ENCODE measurements around the gene RASA1.

Gene RASA1

GRCh38 chr5:87411973-87412629 lies 144.4 kb downstream of the RASA1 start:
- peak overlapping the region; percentile 95 for H3K27ac ChIP-seq (ENCODE audit: low read length)
- peaks cover 36% of the 10 kb centered on the region for H3K4me1 ChIP-seq (ENCODE audit: insufficient read depth, low read length)
- H3K36me3 ChIP-seq (ENCODE audit: insufficient read depth, low read length), result peaks cover 38% of the 10 kb centered on the region
- DNase-seq, result peak; percentile 16
- peak overlapping the region; percentile 75 for H3K4me2 ChIP-seq (ENCODE audit: insufficient read depth, low read length)
- peak overlapping the region; percentile 84 for H3K9ac ChIP-seq (ENCODE audit: low read depth, low read length)
- peak; percentile 28 for ATAC-seq (ENCODE audit: insufficient read depth, low read depth)
- TF ChIP-seq EZH2 (IDR thresholded peaks at IDR 0.05; ENCODE audit: borderline replicate concordance, low read depth, low read length, severe bottlenecking), result no peak
- TF ChIP-seq CTCF (IDR thresholded peaks at IDR 0.05; ENCODE audit: borderline replicate concordance, extremely low read depth, low read length, poor library complexity, severe bottlenecking), result no peak
- H3K9me3 ChIP-seq (ENCODE audit: insufficient read depth, low read length, severe bottlenecking), result no peaks in the 10 kb centered on the region
- H4K20me1 ChIP-seq (ENCODE audit: insufficient read depth, low read length), result 0 out of 2 replicates have a peak, but pooled peaks cover 4% of the 10 kb centered on the region
- H2AFZ ChIP-seq (ENCODE audit: low read depth, low read length), result peak overlapping the region; percentile 99
- H3K27me3 ChIP-seq (ENCODE audit: insufficient read depth, low read length, poor library complexity), result no peaks in the 10 kb centered on the region
- H3K79me2 ChIP-seq (ENCODE audit: insufficient read depth, low read length), result peaks cover 39% of the 10 kb centered on the region
- H3K4me3 ChIP-seq (ENCODE audit: low read depth in 1 of 2, low read length in 2 of 2), result peak overlapping the region; percentile 65 to 90

DNA sequence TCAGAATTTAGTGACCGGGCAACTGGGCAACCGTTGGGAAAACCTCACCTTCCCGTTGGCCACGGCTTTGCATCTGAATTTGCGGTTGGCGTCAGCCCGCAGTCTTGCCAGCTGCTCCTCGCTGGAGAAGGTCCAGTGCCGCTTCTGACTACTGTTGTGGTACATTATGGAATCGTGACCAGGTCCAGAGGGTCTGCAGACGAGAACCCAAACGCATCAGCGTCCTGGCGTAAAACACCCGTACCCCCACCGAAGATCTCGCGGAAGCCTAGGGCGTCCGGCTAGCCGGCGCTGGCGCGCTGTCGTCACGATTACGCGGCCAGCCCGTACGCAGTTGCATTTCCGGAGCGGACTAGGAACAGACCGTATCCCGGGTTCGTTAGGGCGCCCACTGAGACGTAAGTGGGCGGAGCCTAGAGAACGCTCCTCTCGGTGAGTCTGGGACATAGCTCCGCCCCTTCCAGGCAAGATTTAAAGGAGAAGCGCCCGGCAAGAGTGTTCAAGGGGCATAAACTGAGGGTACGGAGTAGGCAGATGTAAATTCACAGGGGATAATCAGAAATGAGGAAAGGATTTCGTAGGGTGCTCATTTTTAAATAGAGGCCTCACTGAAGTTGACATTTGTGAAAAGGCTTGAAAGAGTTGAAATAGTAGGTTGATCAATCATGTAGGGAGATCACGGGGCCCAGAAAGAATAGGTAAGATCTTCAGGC lies 145.1 kb downstream of the RASA1 start, which contains the start of gene CCNH:
Gene CCNH (minus strand): TSS at position 301 of the 713 bp plus-strand sequence. CDS start 136 bp downstream, at position 165.
- ATAC-seq (ENCODE audit: insufficient read depth, low read depth), result peak; percentile 96
- H3K4me1 ChIP-seq (ENCODE audit: insufficient read depth, low read length), result peaks cover 36% of the 10 kb centered on the region
- H3K4me3 ChIP-seq (ENCODE audit: low read depth in 1 of 2, low read length in 2 of 2), result peak within 1 kb of the TSS; percentile 65 to 90
- peaks cover 39% of the 10 kb centered on the region for H3K79me2 ChIP-seq (ENCODE audit: insufficient read depth, low read length)
- peak; percentile 96 for DNase-seq
- peak within 1 kb of the TSS; percentile 95 for H3K27ac ChIP-seq (ENCODE audit: low read length)
- H3K36me3 ChIP-seq (ENCODE audit: insufficient read depth, low read length), result peaks cover 31% of the 10 kb centered on the region
- peak within 1 kb of the TSS; percentile 99 for H2AFZ ChIP-seq (ENCODE audit: low read depth, low read length)
- H3K27me3 ChIP-seq (ENCODE audit: insufficient read depth, low read length, poor library complexity), result no peaks in the 10 kb centered on the region
- 0 out of 2 replicates have a peak, but pooled peaks cover 4% of the 10 kb centered on the region for H4K20me1 ChIP-seq (ENCODE audit: insufficient read depth, low read length)
- H3K9me3 ChIP-seq (ENCODE audit: insufficient read depth, low read length, severe bottlenecking), result no peaks in the 10 kb centered on the region
- H3K9ac ChIP-seq (ENCODE audit: low read depth, low read length), result peak within 1 kb of the TSS; percentile 84
- TF ChIP-seq EZH2 (IDR thresholded peaks at IDR 0.05; ENCODE audit: borderline replicate concordance, low read depth, low read length, severe bottlenecking) (no peak), CTCF (IDR thresholded peaks at IDR 0.05; ENCODE audit: borderline replicate concordance, extremely low read depth, low read length, poor library complexity, severe bottlenecking) (no peak)
- peak within 1 kb of the TSS; percentile 75 for H3K4me2 ChIP-seq (ENCODE audit: insufficient read depth, low read length)

DNA sequence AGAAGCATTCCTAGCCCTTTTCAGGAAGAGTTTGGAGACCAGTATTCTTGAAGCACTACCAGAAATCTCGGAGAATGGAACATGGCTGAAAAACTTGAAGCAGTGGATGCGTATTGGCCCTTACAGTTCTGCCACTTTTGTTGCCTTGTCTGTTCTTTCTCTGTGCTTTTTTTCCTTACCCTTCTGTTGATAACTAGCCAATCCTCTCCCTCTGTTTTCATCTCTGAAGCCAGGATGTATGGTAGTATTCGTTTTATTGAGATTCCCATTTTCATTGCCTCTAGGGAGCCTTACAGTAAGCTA lies 145.6 kb downstream of the RASA1 start:
- peaks cover 37% of the 10 kb centered on the region for H3K79me2 ChIP-seq (ENCODE audit: insufficient read depth, low read length)
- no peaks in the 10 kb centered on the region for H3K9me3 ChIP-seq (ENCODE audit: insufficient read depth, low read length, severe bottlenecking)
- H3K27me3 ChIP-seq (ENCODE audit: insufficient read depth, low read length, poor library complexity), result no peaks in the 10 kb centered on the region
- TF ChIP-seq CTCF (IDR thresholded peaks at IDR 0.05; ENCODE audit: borderline replicate concordance, extremely low read depth, low read length, poor library complexity, severe bottlenecking) (no peak), EZH2 (IDR thresholded peaks at IDR 0.05; ENCODE audit: borderline replicate concordance, low read depth, low read length, severe bottlenecking) (no peak)
- H3K4me1 ChIP-seq (ENCODE audit: insufficient read depth, low read length), result peaks cover 36% of the 10 kb centered on the region
- H3K9ac ChIP-seq (ENCODE audit: low read depth, low read length), result peak overlapping the region; percentile 84
- ATAC-seq (ENCODE audit: insufficient read depth, low read depth) (no peak), DNase-seq (no peak)
- H3K4me2 ChIP-seq (ENCODE audit: insufficient read depth, low read length), result peak overlapping the region; percentile 75
- H2AFZ ChIP-seq (ENCODE audit: low read depth, low read length), result peak overlapping the region; percentile 90
- H3K36me3 ChIP-seq (ENCODE audit: insufficient read depth, low read length), result peaks cover 26% of the 10 kb centered on the region
- 0 out of 2 replicates have a peak, but pooled peaks cover 4% of the 10 kb centered on the region for H4K20me1 ChIP-seq (ENCODE audit: insufficient read depth, low read length)
- peak overlapping the region; percentile 71 for H3K27ac ChIP-seq (ENCODE audit: low read length)
- peak overlapping the region; percentile 32 to 90; a peak in 3 of 4 replicates for H3K4me3 ChIP-seq (ENCODE audit: low read depth in 1 of 2, low read length in 2 of 2)
